ENCODE results near the gene SCYGR3.

The SCYGR3 gene, protein sequence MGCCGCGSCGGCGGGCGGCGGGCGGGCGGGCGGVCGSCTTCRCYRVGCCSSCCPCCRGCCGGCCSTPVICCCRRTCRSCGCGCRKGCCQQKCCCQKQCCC

GRCh38 chr2:227614740-227615139, at the start of gene SCYGR3:
SCYGR3 (minus strand) TSS chr2:227614840; CDS start chr2:227614840, 0 bp downstream.
- no peak for DNase-seq

- no peak for DNase-seq
Observed at GRCh38 chr2:227661827-227662226, 47.2 kb upstream of the SCYGR3 start.

GRCh38 chr2:227661025-227661649, 46.5 kb upstream of the SCYGR3 start:
- DNase-seq: no peak

DNA sequence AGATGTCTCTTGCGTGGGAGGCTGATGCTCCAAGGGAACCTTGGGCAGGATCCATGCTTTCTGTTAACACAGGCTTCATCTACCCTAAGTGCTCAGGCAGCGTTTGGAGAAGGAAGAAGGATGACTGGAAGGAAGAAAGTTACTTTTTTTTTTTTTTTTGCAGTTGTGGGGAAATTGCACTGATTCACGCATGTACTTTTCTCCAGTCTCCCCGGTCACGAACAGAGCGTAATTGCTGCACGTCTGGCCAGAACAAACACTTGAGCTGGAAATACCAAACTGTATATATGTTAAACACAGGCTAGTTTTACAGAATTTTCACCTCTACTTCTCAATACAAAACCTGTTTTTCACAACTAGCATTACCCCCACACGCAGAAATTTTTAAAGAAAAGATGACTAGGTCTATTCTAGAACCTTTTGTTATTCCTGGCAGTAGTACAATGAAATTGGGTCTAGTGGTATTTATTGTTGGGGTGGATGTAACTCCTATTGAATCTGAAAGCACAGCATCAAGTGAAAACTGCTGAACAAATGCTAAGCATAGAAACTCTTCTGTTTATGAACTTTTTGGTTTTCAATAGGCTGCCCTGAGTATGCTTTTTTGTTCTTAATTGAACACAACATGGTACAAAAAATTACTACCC, 42.7 kb upstream of the SCYGR3 start:
- no peak for DNase-seq

GRCh38 chr2:227655454-227655853, 40.8 kb upstream of the SCYGR3 start:
- no peak for DNase-seq

GRCh38 chr2:227654426-227654825, 39.8 kb upstream of the SCYGR3 start:
- DNase-seq: no peak

- DNase-seq: no peak
Observed at GRCh38 chr2:227653419-227653818, 38.8 kb upstream of the SCYGR3 start.

- DNase-seq: no peak
Observed at GRCh38 chr2:227643990-227644551, 29.4 kb upstream of the SCYGR3 start.

DNA sequence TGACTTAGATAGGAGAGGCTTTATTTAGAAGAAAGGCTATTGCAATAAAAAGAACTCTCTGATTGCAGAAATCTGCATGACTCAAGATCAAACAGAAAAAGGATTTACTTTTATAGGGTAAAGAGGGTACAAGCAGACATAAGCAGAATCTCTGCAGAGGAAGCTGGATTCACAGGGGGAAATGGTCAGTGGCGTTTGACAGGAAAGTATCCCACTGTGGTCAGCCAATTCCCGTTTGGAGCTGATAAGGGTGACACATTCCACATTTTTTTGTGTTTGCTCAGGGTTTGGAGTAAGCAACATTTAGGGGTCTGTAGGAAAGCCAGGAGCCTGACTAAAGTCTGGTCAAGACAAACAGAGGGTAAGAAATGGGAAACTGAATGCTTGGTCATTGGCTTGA, 28.0 kb upstream of the SCYGR3 start:
- no peak for DNase-seq

GRCh38 chr2:227634201-227634600, 19.6 kb upstream of the SCYGR3 start:
- DNase-seq: no peak

GRCh38 chr2:227632827-227633226, 18.2 kb upstream of the SCYGR3 start:
- no peak for DNase-seq

DNA sequence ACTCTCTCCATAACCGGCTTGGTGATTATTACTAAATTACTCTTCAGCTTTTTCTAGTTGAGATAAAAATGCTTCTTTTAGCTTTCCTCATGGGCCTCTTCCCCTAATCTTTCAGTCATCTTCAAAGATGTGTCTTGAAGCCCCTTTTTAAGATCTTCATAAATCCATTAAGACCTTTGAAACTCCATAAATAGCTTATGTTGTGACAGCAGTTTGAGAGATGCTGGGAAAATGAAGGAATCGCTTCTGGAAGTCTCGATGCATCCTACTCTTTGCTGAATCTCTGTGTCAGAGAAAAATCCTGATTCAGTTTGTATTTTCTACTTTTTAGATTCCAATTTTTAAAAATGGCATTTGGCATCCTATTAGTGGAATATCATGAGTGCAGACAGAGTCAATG, 15.7 kb upstream of the SCYGR3 start:
- no peak for DNase-seq

DNA sequence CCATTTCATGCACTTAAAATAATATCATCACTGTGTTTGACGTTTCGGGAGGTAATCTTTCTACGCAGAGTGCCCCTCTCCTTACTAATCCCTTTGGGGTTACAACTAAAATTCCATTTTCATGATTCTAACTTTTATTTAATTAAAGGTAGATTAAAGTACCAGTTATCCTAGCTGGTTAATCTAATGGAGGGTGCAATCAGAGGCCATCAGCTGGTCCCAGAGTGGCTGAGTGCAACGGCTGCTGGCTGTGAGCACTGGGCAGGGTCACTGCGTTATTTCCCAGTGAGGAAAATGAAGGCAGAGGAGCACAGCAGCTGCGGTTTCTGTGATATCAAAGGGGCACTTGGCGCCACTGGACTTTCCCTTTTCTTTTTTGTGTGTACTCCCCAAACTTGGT, 14.8 kb upstream of the SCYGR3 start:
- DNase-seq: no peak

GRCh38 chr2:227627769-227628168, 13.1 kb upstream of the SCYGR3 start:
- no peak for DNase-seq

GRCh38 chr2:227626580-227627151, 12.0 kb upstream of the SCYGR3 start:
- no peak for DNase-seq

GRCh38 chr2:227625420-227625819, 10.8 kb upstream of the SCYGR3 start:
- DNase-seq: no peak

- no peak for DNase-seq
Observed at GRCh38 chr2:227623226-227623625, 8.6 kb upstream of the SCYGR3 start.

DNA sequence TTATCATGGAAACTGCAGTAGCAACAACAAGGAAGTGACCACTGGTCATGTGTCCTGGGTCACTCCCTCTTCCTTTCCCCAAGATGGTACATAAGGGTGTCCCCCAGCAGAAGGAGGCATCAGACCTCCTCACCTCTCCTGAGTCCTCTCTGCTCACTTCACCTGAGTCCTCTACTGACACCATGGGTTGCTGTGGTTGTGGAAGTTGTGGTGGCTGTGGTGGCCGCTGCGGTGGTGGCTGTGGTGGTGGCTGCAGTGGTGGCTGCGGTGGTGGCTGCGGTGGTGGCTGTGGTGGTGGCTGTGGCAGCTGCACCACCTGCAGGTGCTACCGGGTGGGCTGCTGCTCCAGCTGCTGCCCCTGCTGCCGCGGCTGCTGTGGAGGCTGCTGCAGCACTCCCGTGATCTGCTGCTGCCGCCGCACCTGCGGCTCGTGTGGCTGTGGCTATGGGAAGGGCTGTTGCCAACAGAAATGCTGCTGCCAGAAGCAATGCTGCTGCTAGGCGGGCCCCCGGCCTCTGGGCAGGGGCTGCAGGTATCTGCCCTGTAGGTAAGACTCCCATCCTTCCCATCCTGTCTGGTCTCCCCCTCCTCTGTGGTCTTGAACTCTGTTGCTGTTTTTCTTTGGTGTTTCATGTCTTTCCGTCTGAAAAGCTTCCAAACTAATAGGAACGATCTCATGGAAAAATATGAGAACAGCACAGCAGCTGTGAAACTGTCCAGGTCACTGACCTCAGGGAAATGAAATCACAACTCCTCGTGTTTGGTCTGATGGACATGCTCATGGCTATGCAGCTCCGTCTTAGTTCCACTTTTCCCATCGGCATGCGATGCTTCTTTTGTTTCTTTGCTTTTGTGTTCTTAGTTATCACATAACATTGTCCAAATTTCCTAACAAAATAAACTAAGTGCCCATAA, 2.9 kb upstream of the SCYGR3 start, which contains the start of gene SCYGR4:
SCYGR4 (plus strand) TSS at position 183 of the 915 bp plus-strand sequence; CDS start at position 183, 0 bp downstream.
- DNase-seq: no peak

GRCh38 chr2:227616631-227617030, 2.0 kb upstream of the SCYGR3 start:
- no peak for DNase-seq

DNA sequence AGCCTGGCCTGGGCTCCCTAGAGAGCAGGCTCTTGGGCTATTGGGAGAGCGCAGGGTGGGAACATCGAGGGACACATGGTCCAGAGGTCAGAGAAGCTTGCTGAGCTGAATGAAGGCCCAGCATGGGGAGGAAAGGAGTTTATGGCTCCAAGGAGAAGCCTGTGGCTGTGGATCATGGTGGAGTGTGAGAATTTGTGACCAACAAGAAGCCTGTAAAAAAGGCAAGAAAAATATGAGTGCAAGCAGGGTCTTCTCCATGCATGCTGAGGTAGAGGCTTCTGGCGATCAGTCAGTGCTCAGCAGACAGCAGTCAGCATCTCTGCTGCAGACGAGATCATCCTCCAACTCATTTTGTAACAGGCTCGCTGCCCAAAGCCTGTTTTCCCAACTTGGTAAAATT, 1.3 kb upstream of the SCYGR3 start:
- DNase-seq: no peak

GRCh38 chr2:227615181-227615580, 541 bp upstream of the SCYGR3 start:
- no peak for DNase-seq

- DNase-seq: no peak
Observed at GRCh38 chr2:227614246-227614645, 394 bp downstream of the SCYGR3 start.

DNA sequence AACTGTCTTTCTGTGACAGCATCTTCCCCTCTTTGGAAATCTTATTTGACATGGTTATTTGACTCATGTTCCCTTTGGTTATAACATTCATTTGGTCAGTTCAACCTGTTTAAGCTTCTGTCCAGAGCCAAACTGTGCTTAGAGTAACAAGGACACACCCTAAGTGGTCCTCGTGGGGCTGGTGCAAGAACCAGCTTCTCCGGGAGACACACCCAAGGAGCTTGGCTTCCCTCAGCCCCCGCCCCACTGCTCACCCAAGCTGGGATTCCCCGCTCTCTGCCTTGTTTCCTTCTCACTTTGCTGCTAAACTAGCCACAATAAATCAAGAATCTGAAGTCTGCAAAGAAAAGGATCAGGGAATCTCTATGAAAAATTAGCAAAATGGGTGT, 1.4 kb downstream of the SCYGR3 start:
- no peak for DNase-seq
